Heart left ventricle (tissue), 16 donors: ENCODE measurements around the gene ACKR3. TPM values are rescaled to one million over a fixed set of nuclear protein-coding genes. Genes with fewer than 3 reads are reported as not detected.

Experiments
- ATAC-seq, 4 donors: fragments of 200-7000 bp; cut with Tn5 transposase; one replicate each; pipeline ENCODE4 v1.9.1; 2020 to 2022; ENCODE audit warnings: moderate library complexity in 4 of 4, mild to moderate bottlenecking in 3 of 4, moderate number of reproducible peaks in 1 of 4
- DNase-seq, 5 donors: peaks; one replicate each; pipeline ENCODE4 v3.0.0-alpha.2; 2020
- H3K27ac ChIP-seq, 12 donors: fragments of 200-600 bp; sonication (generic) in 4 of 12; one replicate each; pipeline versions ENCODE4 v1.5.0 to v1.8.0; 2016 to 2022; ENCODE audit warnings: mild to moderate bottlenecking in 2 of 12
- H3K27me3 ChIP-seq, 9 donors: fragments of 200-600 bp; sonication (generic) in 2 of 9; one replicate each; pipeline versions ENCODE4 v1.5.1 to v1.8.0; 2016 to 2022; ENCODE audit warnings: mild to moderate bottlenecking in 3 of 9
- H3K36me3 ChIP-seq, 9 donors: fragments of 200-600 bp; sonication (generic) in 2 of 9; one replicate each; pipeline versions ENCODE4 v1.5.0 to v1.8.0; 2018 to 2022; ENCODE audit warnings: mild to moderate bottlenecking in 2 of 9
- H3K4me1 ChIP-seq, 12 donors: fragments of 200-600 bp; sonication (generic) in 4 of 12; one replicate each; pipeline versions ENCODE4 v1.5.0 to v1.8.0; 2016 to 2022; ENCODE audit warnings: mild to moderate bottlenecking in 3 of 12
- H3K4me3 ChIP-seq, 12 donors: fragments of 200-600 bp; sonication (generic) in 4 of 12; one replicate each; pipeline versions ENCODE4 v1.5.0 to v1.8.0; 2017 to 2022; ENCODE audit warnings: mild to moderate bottlenecking in 9 of 12, moderate library complexity in 4 of 12
- H3K9me3 ChIP-seq, 12 donors: fragments of 200-600 bp; sonication (generic) in 4 of 12; one replicate each; pipeline versions ENCODE4 v1.5.0 to v1.8.0; 2016 to 2022; ENCODE audit warnings: mild to moderate bottlenecking in 1 of 12
- CTCF ChIP-seq, 12 donors: fragments of 200-600 bp; sonication (generic) in 4 of 12; IDR thresholded peaks; one replicate each; pipeline versions ENCODE4 v1.5.0 to v1.8.0; 2018 to 2022; ENCODE audit warnings: antibody characterized with exemption in 12 of 12, mild to moderate bottlenecking in 5 of 12
- POLR2A ChIP-seq, 2 donors: fragments of 450-650 bp; IDR thresholded peaks; one replicate each; pipeline ENCODE4 v1.6.1; 2017; ENCODE audit warnings: antibody characterized with exemption in 2 of 2, mild to moderate bottlenecking in 2 of 2, moderate library complexity in 2 of 2
- WGBS, 4 donors: extraction: QIAGEN DNeasy Blood & Tissue Kit in 2 of 4; methylation state at CpG; one replicate each; pipeline versions ENCODE4 v1.1.5 to v1.1.7; 2013 to 2018; 5-methylcytosine and 5-hydroxymethylcytosine counted together
- intact Hi-C, 10 donors: fragments of 100-400 bp; cut with DNase I; formaldehyde crosslinking; loops; one replicate each; pipeline versions ENCODE4 v1.11.1 to v1.14.2; 2022
- polyA plus RNA-seq, 2 donors: library from polyadenylated mRNA; stranded (reverse); fragments of 200-250 nt; gene quantifications; one replicate each; pipeline ENCODE4 v1.2.3, GENCODE V29; 2013
- total RNA-seq, 9 donors: library from RNA; depleted of rRNA in 2 of 9; stranded (reverse); fragments of >200 nt in 2 of 9; fragmentation: NEBNext Ultra II Directional in 3 of 9; extraction: Animal tissue kit (Norgen Biotek cat#: 25700) in 3 of 9; gene quantifications; one replicate each; pipeline versions ENCODE4 v1.1.0 to v1.2.4, GENCODE V29; 2016 to 2023
- donor health status: ischemic (EF 13 %, LVEDD 7.1; RV severe dilation, severe dysfunction).
- donor health status: healthy with polysubstance abuse.
- donor health status: DM: no; HTN: yes; CAD: no.
- donor health status: DM: no; HTN: no; CAD: no.
- donor health status: ischemic (EF 25% LVEDD 6.9; RV normal size, moderate dysfunction).
- donor health status: ischemic (EF 25% LVEDD 5.7; RV mildly dilated, moderate dysfunction).
- donor health status: healthy.
- donor health status: DM: yes; HTN: yes; CAD: no.
- donor health status: ischemic (EF 35%, LVEDD 5.7; RV mildly dilated, moderate dysfunction).
- donor health status: nonischemic (EF 11% LVEDD 7.7; RV severe dilation, severe dysfunction).
- donor health status: DM: yes; HTN: yes; CAD: no.
- donor health status: PGD.
- donor health status: ischemic (EF 29% LVEDD 5.4; RV normal size, mild dysfunction).
- donor health status: nonischemic (EF 23%, LVEDD 6.1; RV moderate dilation, normal function).

The ACKR3 gene
- total and polyA plus RNA-seq, 11 donors, result 12.8 to 56.3 (median 29.8) TPM

- 45 to 58% (median 51%) methylated on average over 6 of the region's 6 CpGs for WGBS, 4 donors
- H3K27ac ChIP-seq, result peak overlapping the region in 10 of 12 donors; percentile 70 to 98 (median 96)
- peaks cover 6 to 77% (median 54%) of the 10 kb centered on the region in 12 donors for H3K4me1 ChIP-seq
- TF ChIP-seq CTCF (IDR thresholded peaks at IDR 0.05) (no peak), POLR2A (IDR thresholded peaks at IDR 0.05) (no peak)
- H3K36me3 ChIP-seq, result peaks cover 0 to 7% (median 0%) of the 10 kb centered on the region in 9 donors
- H3K9me3 ChIP-seq, result no peaks in the 10 kb centered on the region
- intact Hi-C loops, result loop anchor here in 8 of 10 donors (5.0 to 10.0 kb wide), 8 partner anchors 94 to 456 kb away; no protein-coding TSS in a partner anchor
- ATAC-seq, result no peak
- H3K27me3 ChIP-seq, result no peaks in the 10 kb centered on the region
- peak overlapping the region; percentile 3 to 80 (median 59) for H3K4me3 ChIP-seq
- no peak for DNase-seq
Observed at GRCh38 chr2:236571145-236571544, 1.5 kb downstream of the ACKR3 start.

GRCh38 chr2:236572482-236572881, 2.9 kb downstream of the ACKR3 start:
- H3K36me3 ChIP-seq, result peaks cover 0 to 7% (median 0%) of the 10 kb centered on the region in 9 donors
- H3K4me1 ChIP-seq, result peaks cover 6 to 83% (median 57%) of the 10 kb centered on the region in 12 donors
- H3K27ac ChIP-seq, result peak overlapping the region in 11 of 12 donors; percentile 9 to 98 (median 91)
- H3K4me3 ChIP-seq, result peak overlapping the region in 11 of 12 donors; percentile 3 to 80 (median 61)
- DNase-seq (peak in 4 of 5 donors; percentile 66 to 78 (median 73)), ATAC-seq (peak in 3 of 4 donors; percentile 29 to 52 (median 42))
- no peaks in the 10 kb centered on the region for H3K9me3 ChIP-seq
- WGBS, 4 donors, result 27 to 29% (median 28%) methylated on average over 8 to 9 of the region's 9 CpGs
- intact Hi-C loops, result loop anchor here in 8 of 10 donors (5.0 to 10.0 kb wide), 8 partner anchors 92 to 455 kb away; no protein-coding TSS in a partner anchor
- no peaks in the 10 kb centered on the region for H3K27me3 ChIP-seq
- TF ChIP-seq POLR2A (IDR thresholded peaks at IDR 0.05) (no peak), CTCF (IDR thresholded peaks at IDR 0.05) (no peak)

- DNase-seq (no peak), ATAC-seq (no peak)
- peaks cover 6 to 82% (median 59%) of the 10 kb centered on the region in 12 donors for H3K4me1 ChIP-seq
- H3K27me3 ChIP-seq, result no peaks in the 10 kb centered on the region
- H3K4me3 ChIP-seq, result peak overlapping the region in 9 of 12 donors; percentile 53 to 80 (median 61)
- WGBS, 4 donors, result 78 to 89% (median 83%) methylated on average over 12 of the region's 12 CpGs
- intact Hi-C loops, result loop anchor here in 8 of 10 donors (5.0 to 10.0 kb wide), 8 partner anchors 92 to 454 kb away; no protein-coding TSS in a partner anchor
- H3K27ac ChIP-seq, result peak overlapping the region in 10 of 12 donors; percentile 13 to 98 (median 92)
- TF ChIP-seq POLR2A (IDR thresholded peaks at IDR 0.05) (no peak), CTCF (IDR thresholded peaks at IDR 0.05) (no peak)
- H3K9me3 ChIP-seq, result no peaks in the 10 kb centered on the region
- H3K36me3 ChIP-seq, result peaks cover 0 to 7% (median 0%) of the 10 kb centered on the region in 9 donors
Observed at GRCh38 chr2:236573066-236573929, 3.7 kb downstream of the ACKR3 start.

- H3K27me3 ChIP-seq, result no peaks in the 10 kb centered on the region
- intact Hi-C loops, result loop anchor here in 8 of 10 donors (5.0 to 10.0 kb wide), 8 partner anchors 91 to 453 kb away; no protein-coding TSS in a partner anchor
- H3K27ac ChIP-seq, result peak overlapping the region in 4 of 12 donors; percentile 42 to 96 (median 88)
- no peak for ATAC-seq
- H3K4me3 ChIP-seq, result peak overlapping the region in 9 of 12 donors; percentile 3 to 75 (median 61)
- TF ChIP-seq POLR2A (IDR thresholded peaks at IDR 0.05), result no peak
- no peak for TF ChIP-seq CTCF (IDR thresholded peaks at IDR 0.05)
- 59 to 74% (median 67%) methylated on average over 12 to 14 of the region's 14 CpGs for WGBS, 4 donors
- H3K9me3 ChIP-seq, result no peaks in the 10 kb centered on the region
- no peak for DNase-seq
- H3K36me3 ChIP-seq, result peaks cover 0 to 7% (median 0%) of the 10 kb centered on the region in 9 donors
- H3K4me1 ChIP-seq, result peaks cover 3 to 86% (median 58%) of the 10 kb centered on the region in 12 donors
Observed at GRCh38 chr2:236574000-236574399, 4.4 kb downstream of the ACKR3 start.
